HG02943 (cell line): ENCODE data around the gene PTP4A2.
A peak's percentile ranks its signal among the peaks of the same experiment; 100 is the strongest.
"Not testable (repeated sequence)": the region's sequence is repeated elsewhere in the genome, so short reads cannot be mapped to it uniquely, and the experiment has no call there.

Experiments
- ATAC-seq: cut with Tn5 transposase; IDR thresholded peaks from one replicate; pipeline ENCODE4 v1.9.1; 2021; ENCODE audit warnings: mild to moderate bottlenecking, low read depth, moderate library complexity; ENCODE audit not compliant: unreplicated experiment

PTP4A2 gene

GRCh38 chr1:31952825-31953220 is 14.7 kb upstream of the PTP4A2 start:
- no peak for ATAC-seq

DNA sequence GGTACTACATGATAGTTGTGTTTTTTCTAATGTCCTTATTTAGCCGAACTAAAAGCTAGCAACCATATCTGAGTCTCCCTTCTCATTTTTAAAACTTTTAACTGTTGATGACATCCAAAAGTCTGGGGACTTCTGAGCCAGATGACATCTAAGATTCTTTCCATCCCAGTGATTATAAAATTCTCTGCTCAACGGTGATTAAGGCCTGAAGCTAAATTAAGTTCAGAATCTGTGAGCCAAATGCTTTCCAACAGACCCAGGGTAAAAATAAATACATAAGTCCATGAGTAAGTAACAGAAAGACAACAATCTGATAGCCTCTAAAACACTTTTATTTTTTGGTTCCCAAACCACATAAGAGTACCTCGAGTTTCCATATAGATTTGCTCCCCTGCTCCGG is 13.1 kb upstream of the PTP4A2 start:
- no peak for ATAC-seq

- no peak for ATAC-seq
These were observed 11.7 kb upstream of the PTP4A2 start for GRCh38 chr1:31949862-31950261.

GRCh38 chr1:31945677-31946076 is 7.5 kb upstream of the PTP4A2 start:
- not testable (repeated sequence) for ATAC-seq

DNA sequence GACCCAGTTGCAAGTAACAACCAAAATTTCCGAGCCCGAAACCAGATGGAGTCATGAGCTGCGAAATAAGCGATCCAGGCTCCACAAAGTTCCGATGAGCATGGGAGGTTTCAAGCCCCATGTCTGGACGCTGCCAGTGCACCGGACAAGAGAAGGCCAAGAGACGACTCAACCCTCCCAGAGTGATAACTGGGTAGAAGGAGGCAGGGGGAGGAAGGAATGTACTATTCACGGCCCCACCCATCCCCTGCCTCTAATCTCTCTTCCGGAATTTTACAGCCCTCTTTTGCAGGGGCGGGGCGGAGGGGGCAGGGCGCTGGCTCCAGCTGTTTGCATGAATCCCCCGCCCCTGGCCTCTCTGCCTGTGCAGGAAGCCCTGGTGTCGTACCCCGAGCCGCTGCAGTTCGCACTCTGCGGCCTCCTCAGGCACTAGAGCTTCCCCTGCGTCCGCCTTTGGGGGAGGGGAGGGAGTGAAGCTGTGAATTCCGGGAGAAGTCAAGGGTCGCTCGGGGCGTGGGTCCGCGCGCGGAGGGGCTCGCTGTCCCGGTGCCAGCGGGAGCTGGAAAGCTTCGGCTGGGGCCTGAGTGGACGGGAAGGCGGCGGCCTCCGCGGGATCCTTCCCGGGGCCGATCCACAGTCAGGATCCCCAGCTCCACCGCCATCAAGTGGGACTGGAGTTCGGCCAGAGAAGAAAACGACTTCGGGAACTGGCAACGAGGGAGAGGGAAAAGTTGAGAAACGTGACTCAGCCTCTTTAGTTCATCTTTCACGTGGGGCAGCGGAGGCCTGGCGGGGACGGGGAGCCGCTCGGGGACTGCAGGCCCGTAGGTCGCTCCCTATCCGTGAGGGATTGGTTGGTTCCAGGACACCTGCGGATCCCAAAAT is 6.3 kb upstream of the PTP4A2 start:
- peak; percentile 56 for ATAC-seq

DNA sequence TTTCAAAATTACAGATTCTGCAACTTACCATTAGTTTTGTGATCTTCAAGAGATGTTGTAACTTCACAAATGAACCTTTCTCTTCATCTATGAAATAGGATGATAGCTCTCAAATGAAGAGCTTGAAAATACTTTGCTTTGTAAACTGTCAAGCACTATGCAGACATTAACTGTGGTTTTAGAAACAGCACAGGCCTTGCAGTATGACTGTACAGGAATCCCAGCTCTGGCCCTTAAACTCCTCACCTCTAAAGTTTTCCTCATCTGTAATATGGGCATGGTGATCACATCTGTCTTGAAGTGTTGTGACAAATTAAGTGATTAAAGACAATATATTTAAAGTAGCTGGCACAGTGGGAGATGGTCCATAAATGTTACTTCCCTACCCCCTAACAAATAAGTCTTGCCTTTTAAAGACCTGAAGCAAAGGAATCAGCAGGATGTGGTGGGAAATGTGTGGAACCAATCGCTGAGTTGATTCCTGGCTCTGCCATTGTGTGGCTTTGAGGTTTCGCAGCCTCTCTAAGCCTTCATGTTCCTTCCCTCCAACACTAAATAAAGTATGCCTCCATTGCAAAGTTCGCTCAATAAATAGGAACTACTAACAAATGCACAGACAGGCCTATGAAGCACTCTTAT is 5.5 kb upstream of the PTP4A2 start:
- no peak for ATAC-seq

- ATAC-seq = not testable (repeated sequence)
These were observed 3.9 kb upstream of the PTP4A2 start for GRCh38 chr1:31942061-31942460.

DNA sequence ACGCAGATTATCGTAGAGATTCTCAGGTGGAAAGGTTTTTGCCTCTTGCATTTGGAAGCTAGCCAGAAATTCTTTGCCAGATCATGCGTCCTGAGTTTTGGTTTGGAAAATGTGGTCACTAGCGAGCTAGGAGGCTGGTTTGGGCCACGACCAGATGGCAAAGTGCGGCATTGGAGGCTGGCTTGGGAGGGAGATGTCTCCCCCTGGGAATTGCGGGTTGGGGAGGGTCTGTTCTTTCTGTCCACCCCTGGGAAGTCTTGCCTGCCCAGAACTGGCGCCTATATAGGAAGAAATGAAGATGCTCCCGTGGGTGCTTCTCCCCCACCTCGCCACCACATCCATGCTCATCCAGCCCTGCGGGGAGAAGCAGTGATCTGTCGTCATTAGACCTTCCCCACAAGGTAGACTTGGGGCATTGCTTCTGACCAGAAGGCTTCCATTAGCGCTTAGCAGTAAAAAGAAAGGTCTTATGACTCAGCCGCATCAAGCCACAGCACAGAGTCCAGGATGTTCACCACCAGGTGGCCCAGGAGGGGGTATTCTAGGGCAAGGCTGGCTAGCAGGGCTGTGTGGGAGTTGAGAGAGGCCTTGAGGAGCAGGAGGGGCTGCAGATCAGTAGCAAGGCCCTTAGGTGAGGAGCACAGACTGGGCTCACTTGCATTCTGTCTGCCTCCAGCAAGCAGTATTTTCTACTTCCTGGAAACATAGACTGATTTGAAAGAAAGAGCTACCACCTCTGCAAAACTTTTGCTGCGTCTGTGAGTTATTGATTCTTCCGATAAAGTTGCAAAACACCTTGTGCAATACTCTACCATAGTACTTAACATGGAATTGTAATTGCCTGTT is 1.5 kb upstream of the PTP4A2 start:
- no peak for ATAC-seq

GRCh38 chr1:31937300-31938183 is 626 bp downstream of the PTP4A2 start:
- peak; percentile 32 for ATAC-seq

DNA sequence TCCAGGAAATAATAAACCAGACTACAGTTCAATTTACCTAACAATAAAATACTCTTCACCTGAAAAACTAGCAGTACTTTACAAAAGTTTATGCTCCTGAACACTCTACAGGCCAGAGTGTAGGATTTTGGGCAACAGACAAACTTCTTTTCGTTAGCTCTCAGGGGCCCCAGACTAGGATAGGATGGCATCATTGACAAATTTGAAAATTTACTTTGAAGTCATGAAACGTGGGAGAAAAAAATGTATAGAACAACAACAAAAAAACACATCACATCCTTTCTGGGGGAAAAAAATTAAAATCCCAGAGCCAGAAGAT is 1.2 kb downstream of the PTP4A2 start:
- no peak for ATAC-seq

- ATAC-seq = no peak
These were observed 1.7 kb downstream of the PTP4A2 start for GRCh38 chr1:31936278-31936980.

DNA sequence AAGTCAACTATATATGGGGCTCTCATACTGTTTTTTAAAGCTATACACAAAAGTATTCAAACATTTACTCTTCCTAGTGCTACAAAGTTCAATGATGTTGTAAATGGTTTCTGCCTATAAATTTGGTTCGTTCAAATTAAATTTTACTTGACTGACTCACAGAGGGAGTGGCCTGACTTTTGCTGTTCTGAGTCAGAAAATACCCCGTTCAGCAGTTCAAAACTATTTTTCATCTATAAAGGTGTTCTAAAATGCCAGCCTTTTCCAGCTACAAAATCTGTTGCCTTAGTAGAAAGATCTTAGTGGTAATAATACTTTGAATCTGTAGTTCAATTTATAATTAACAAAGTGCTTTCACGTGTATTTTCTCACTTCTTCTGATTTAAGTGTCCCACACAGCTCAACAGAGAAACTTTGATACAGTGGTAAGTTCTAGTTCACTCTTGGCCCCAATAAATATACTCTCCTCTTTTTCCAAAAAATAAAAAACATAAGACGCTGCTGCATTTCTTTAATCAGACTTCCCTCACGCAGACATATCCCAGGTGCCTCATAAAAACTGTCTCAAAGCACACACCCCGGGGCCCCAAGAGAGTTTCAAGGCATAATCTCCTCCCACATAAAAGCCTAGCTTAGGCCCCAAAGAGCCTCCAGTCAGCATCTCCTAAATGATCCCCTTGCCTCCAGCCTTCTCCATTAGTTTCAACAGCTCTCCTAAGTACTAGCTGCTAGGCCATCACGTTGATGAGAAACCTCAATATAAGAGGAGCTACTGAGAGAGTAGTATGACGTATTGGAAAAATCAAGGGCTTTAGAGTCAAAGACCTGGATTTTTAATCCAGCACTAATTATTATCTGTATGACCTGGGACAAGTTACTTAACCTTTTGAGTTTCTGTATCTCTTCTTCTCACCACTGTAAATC is 3.2 kb downstream of the PTP4A2 start:
- no peak for ATAC-seq

DNA sequence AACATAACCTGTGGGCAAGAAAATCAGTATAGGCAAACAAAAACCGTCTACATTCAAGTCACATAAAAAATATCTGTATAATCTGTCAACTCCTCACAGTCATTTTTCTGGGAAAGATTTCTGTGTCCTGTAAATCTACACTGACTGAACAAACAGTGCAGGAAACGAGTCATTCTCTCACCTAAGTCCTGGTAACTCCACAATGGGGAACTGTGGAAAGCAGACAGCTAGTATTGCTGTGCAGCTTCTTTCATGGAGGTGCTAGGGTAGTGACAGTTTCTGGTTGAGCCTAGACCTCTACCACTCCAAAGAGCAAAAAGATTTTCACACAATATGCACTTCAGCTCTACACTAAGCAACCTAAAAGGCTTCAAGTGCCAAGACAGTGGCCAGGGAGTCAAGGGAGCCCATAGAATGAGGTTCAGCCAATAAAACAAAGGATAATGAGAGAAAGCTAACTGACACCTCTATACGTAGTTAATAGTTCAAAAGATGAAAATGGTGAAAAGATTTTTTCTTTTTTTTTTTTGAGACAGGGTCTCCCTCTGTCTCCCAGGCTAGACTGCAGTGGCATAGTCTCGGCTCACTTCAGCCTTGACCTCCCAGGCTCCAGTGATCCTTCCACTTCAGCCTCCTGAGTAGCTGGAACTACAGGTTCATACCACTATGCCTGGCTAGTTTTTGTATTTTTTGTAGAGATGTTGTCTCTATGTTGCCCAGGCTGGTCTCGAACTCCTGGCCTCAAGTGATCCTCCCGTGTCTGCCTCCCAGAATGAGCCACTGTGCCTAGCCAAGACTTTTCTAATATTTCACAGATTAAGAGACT is 5.5 kb downstream of the PTP4A2 start:
- no peak for ATAC-seq

DNA sequence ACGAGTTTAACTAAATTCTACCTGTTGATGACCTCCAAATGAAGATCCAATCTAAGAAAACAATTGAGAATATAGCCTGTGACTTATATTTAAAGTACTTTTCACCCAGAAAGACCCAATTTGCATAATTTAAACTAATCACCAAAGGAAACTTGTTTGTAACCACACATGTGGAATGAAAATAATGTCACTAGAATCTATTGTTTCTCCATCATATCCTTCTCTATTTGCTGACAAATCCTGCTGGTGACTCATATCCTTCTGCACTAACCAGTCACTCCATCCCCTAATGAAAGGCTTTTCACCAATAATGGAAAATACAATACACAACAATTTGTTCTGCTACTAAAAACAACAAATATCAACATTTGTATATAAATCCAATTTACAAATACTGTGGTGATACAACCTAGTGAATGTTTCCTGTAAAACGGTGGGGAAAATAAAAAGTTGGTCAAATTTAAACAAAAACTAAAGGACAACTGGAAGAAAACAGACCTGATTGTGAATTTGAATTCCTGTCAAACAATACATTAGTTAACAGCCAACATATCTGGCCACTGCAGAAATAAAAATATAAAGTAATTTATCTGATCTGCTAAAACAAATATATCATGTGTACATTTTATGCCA is 6.5 kb downstream of the PTP4A2 start:
- no peak for ATAC-seq

DNA sequence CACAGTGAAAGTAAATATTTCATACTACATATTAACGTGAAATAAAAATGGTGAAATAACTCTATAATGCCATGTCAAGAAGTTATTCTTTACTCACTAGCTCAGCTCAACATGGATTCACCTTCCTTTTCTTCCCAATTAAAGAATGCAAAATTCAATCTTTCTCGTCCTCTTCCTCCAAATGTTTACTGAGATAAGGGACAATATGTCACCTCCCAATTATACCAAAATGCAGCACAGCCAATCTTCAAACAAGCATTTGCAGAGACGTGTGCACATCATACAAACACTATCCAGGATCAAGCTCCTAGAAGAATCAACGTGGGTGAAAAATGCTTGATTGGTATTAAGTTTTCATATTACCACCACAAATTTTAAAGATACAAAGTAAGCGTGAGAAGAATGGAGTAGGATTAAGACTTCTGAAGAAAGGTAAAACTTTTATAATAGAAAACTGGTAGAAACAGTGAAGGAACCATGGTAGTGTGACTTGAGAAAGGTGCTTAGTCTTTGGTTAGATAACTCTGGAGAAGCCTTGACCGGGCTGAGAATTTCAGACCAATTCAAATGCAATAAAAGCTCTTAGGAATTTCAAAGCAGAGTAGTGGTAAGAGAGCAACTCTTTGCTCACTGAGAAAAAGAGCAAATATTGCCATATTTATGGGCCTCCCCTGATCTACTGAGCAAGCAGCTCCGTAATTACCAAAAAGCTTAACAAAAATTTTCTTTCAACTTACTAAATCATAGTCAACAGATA is 7.2 kb downstream of the PTP4A2 start:
- no peak for ATAC-seq

DNA sequence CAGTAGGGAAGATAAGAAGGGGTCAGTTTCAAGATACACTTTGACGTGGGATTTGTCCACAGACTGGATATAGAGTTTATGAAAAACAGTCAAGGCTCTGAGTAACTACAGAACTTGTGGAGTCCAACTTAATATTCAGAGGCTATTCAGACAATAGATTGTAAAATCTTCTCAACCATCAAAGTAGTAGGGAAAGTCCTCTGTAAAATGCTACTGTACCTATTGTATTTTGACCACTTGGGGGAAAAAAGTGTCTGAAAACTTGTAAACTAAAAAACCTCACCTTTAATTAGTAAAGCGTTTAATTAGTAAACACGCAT is 10.5 kb downstream of the PTP4A2 start:
- no peak for ATAC-seq
